ENCODE results near the gene SLC38A9.
"Not testable (repeated sequence)": the region's sequence is repeated elsewhere in the genome, so short reads cannot be mapped to it uniquely, and the experiment has no call there.

The SLC38A9 gene, protein sequence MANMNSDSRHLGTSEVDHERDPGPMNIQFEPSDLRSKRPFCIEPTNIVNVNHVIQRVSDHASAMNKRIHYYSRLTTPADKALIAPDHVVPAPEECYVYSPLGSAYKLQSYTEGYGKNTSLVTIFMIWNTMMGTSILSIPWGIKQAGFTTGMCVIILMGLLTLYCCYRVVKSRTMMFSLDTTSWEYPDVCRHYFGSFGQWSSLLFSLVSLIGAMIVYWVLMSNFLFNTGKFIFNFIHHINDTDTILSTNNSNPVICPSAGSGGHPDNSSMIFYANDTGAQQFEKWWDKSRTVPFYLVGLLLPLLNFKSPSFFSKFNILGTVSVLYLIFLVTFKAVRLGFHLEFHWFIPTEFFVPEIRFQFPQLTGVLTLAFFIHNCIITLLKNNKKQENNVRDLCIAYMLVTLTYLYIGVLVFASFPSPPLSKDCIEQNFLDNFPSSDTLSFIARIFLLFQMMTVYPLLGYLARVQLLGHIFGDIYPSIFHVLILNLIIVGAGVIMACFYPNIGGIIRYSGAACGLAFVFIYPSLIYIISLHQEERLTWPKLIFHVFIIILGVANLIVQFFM

DNA sequence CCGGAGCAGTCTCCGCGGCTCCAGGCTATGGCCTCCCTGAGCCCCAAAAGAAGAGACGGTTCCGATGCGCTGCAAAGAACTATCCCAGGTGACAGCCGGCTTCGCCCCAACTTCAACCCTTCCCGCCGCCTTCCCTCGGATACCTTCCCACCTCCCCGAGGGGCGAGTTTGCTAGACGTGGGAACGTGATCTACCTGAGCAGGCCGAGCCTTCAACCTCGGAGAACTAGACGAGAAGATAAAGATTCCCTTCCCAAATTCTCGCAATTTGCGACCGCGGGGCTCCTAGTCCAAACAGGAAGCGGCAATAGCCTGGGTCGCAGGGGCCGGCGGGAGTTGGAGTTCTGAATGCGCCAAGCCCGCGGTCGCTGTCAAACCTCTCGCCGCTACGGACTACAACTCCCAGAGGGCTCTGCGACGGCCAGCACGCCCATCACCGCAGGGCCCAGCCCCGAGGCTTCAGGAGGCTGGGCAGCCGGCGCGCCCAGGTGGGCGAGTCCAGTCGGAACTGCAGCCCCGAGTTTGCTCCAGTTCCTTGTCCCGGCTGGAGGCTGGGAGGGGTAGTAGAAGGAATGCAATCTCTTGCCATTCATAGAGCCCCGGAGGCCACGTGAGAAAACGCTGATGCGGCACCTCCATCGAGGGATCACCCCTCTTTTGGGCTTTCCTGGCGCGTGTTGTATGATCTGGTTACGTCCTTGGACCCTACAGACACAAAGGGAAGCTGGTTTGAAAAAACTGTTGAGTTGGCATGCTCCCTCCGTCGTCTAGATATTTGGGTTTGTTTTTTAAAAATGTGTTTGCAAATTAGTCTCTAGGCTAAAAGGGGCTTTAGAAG, at the start of gene SLC38A9:
Gene SLC38A9, minus strand, starts transcription at position 302 of the 837 bp plus-strand sequence. CDS start 14,366 bp downstream, outside the sequence.
- peak; percentile 73 for DNase-seq (ENCODE audit: extremely low read depth, low read depth)
- TF ChIP-seq, protein P1, sequence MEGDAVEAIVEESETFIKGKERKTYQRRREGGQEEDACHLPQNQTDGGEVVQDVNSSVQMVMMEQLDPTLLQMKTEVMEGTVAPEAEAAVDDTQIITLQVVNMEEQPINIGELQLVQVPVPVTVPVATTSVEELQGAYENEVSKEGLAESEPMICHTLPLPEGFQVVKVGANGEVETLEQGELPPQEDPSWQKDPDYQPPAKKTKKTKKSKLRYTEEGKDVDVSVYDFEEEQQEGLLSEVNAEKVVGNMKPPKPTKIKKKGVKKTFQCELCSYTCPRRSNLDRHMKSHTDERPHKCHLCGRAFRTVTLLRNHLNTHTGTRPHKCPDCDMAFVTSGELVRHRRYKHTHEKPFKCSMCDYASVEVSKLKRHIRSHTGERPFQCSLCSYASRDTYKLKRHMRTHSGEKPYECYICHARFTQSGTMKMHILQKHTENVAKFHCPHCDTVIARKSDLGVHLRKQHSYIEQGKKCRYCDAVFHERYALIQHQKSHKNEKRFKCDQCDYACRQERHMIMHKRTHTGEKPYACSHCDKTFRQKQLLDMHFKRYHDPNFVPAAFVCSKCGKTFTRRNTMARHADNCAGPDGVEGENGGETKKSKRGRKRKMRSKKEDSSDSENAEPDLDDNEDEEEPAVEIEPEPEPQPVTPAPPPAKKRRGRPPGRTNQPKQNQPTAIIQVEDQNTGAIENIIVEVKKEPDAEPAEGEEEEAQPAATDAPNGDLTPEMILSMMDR (IDR thresholded peaks at IDR 0.05; ENCODE audit: low read depth, low read length): no peak

DNA sequence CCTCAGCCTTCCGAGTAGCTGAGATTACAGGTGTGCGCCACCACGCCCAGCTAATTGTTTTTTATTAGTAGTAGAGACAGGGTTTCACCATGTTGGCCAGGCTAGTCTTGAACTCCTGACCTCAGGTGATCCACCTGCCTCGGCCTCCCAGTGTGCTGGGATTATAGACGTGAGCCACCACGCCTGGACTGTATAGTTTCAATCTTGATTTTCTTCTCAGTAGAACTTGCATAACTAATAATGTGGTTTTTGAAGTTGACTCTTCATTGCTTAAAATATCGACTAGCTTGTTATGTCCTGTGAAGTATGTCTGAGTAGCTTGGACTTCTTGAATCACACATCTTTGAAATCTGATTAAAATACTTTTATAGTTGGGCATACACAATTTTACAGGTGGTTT, 49.6 kb upstream of the SLC38A9 start:
- not testable (repeated sequence) for DNase-seq (ENCODE audit: extremely low read depth, low read depth)

DNA sequence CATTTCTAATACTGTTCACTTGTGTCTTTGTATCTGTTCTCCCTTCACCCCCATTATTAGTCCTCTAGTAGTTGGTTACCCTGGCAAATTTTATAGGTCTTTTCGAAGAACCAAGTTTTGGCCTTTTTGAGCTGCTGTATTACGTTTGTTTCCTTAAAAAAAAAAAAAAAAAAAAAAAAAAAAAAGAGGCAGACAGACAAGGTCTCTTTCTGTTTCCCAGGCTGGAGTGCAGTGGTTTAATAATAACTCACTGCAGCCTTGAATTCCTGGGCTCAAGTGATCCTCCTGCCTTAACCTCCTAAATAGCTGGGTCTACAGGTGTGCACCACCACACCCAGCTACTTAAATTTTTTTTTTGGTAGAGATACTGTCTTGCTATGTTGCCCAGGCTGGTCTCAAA, 46.6 kb upstream of the SLC38A9 start:
- DNase-seq (ENCODE audit: extremely low read depth, low read depth): no peak
- TF ChIP-seq, protein P1 (IDR thresholded peaks at IDR 0.05; ENCODE audit: low read depth, low read length): no peak

DNA sequence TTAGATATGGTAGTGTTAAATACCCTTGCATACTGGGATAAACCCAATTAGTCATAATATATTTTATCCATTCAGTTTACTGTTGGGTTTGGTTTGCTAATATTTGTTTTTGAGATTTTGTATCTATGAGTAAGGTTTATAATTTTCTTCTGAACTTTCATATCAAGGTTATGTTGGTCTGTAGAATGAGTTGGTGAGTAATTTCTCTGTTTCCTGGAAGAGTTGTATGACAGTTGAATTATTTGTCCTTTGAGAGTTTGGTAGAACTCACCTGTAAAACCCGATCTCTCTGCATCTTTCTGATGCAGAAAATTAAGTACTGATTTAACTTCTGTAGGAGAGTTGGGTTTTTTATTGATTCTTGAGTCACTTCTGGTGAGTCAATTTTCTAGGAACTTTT, 46.1 kb upstream of the SLC38A9 start:
- no peak for DNase-seq (ENCODE audit: extremely low read depth, low read depth)
- TF ChIP-seq, protein P1 (IDR thresholded peaks at IDR 0.05; ENCODE audit: low read depth, low read length): no peak

DNA sequence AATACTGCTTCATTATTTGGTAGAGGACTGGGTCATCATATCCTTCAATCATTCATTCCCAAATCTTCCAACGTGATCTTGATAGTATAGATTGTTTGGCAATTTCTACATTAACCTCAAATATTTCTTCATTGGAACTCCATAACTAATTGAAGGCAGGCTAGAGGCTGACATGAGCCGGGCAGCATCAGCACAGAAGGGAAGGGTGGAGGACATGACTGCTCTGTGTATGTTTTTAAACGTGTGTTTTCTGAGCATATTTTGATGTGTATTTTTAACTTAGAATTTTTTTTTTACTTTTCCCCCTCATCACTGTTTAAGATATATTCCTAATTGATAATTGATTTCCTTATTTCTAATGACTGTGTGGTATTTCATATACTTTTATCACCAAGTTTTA, 38.4 kb upstream of the SLC38A9 start:
- DNase-seq (ENCODE audit: extremely low read depth, low read depth): no peak
- TF ChIP-seq, protein P1 (IDR thresholded peaks at IDR 0.05; ENCODE audit: low read depth, low read length): no peak

DNA sequence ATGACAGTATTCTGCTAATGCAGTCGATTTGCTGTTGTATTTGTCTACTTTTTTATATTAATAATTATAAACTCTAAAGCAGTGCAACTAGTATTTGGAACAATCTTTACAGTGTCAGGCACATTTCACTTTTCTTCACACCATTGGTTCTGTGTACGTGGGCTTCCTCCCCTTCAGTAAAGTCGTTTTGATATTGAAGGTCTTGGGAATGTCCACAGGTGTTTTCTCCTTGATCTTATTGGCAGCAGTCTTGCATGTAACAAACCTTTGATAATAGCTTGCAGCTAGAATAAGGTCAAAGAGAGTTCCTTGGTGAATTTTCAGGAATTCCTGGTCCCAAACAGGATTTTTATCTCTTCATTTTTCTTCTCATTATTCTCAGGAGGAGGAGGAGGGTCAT, 37.9 kb upstream of the SLC38A9 start:
- DNase-seq (ENCODE audit: extremely low read depth, low read depth): no peak
- TF ChIP-seq, protein P1 (IDR thresholded peaks at IDR 0.05; ENCODE audit: low read depth, low read length): no peak

DNA sequence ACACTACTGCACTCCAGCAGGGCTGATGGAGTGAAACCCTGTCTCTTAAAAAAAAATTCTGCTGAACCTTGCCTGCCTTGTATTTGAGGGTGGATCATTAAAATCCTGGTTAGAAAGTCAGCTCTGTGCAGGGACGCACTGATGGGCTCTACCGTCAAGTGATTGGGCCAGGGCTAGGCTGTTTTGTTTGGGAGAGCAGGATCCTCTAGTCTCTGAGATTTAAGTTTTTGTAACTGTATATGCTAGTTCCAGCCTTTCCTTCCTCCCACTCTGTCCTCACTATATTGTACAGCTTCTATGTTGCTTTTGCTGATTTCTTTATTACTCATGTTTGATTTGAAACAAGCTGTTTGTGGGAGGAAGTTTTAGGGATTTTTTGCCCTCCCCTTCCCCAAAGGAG, 37.3 kb upstream of the SLC38A9 start:
- TF ChIP-seq, protein P1 (IDR thresholded peaks at IDR 0.05; ENCODE audit: low read depth, low read length): no peak

More for the DNA sequence above, 37.3 kb upstream of the SLC38A9 start:
- no peak for DNase-seq (ENCODE audit: extremely low read depth, low read depth)

Data from AG09319 (cell line).